Measurements from ENCODE around the gene MAGEA9B. TPM values are rescaled to one million over a fixed set of nuclear protein-coding genes. Genes with fewer than 3 reads are reported as not detected.
"Not testable (repeated sequence)": the region's sequence is repeated elsewhere in the genome, so short reads cannot be mapped to it uniquely, and the experiment has no call there.

MAGEA9B gene
- total and polyA plus RNA-seq, 2 of the 4 experiments (the other 2 are of a cell fraction) = not detected

DNA sequence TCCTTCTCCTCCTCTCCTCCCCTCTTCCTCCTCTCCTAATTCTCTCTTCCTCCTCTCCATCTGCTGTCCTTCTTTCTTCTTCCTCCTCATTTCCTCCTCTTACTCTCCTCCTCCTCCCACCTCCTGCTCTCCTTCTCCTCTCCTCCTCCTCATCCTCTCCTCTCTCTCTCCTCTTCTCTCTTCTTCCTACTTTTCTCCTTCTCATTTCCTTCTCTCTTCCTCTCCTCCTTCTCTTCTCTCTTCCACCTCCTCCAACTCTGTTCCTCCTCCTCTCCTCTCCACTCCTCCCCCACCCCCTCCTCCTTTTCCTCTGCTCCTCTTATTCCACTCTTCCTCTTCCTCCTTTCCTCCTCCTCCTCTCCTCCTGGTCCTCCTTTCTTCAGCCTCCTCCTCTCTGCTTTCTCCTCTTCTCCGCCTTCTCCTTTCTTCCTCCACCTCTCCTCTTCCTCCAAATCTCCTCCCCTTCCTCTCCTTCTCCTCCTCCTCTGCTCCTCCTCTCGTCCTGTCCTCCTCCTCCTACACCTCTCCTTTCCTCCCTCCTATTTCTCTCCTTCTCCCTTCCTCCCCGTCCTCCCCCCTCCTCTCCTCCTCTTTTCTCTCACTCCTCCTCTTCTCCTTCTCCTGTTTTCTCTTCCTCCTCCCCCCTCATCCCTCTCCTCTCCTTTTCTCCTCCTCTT is 52.2 kb downstream of the MAGEA9B start:
- CTCF ChIA-PET; H4K91ac ChIP-seq (ENCODE audit: insufficient read depth, low read depth, low read length); H3K9me3 ChIP-seq (ENCODE audit: control insufficient read depth, insufficient read depth, low read length); H3K4ac ChIP-seq (ENCODE audit: low read depth, low read length); DNase-seq; H3K56ac ChIP-seq (ENCODE audit: extremely low read depth, insufficient read depth, low read length); H2BK5ac ChIP-seq (ENCODE audit: low read depth, low read length, poor library complexity, severe bottlenecking); H3K27me3 ChIP-seq (ENCODE audit: control insufficient read depth, insufficient read depth, low read length); dilution Hi-C loops (cut with HindIII; ENCODE audit: low sequenced_read_pairs, unreplicated experiment); H3K4me1 ChIP-seq (ENCODE audit: control insufficient read depth, insufficient read depth, low read length); H3K9ac ChIP-seq (ENCODE audit: low read depth, low read length); H2AK5ac ChIP-seq (ENCODE audit: low read depth, low read length); H4K5ac ChIP-seq (ENCODE audit: low read depth, low read length); ATAC-seq (ENCODE audit: low read depth); H3K27ac ChIP-seq (ENCODE audit: insufficient read depth, low read length); intact Hi-C loops (cut with micrococcal nuclease); H3K36me3 ChIP-seq (ENCODE audit: control insufficient read depth, insufficient read depth, low read length); H3K9me1 ChIP-seq (ENCODE audit: insufficient read depth, low read length); H2AK9ac ChIP-seq (replicated peaks; ENCODE audit: low read depth, low read length, poor library complexity); H3K18ac ChIP-seq (ENCODE audit: low read depth, low read length); H4K20me1 ChIP-seq (ENCODE audit: insufficient read depth, low read length); H2BK120ac ChIP-seq (ENCODE audit: low read depth, low read length); H4K8ac ChIP-seq (ENCODE audit: low read depth in 2 of 2, low read length in 2 of 2); in situ Hi-C loops (cut with MboI; ENCODE audit: low sequenced_read_pairs); H2AFZ ChIP-seq (replicated peaks; ENCODE audit: low read length, poor library complexity); H3K4me3 ChIP-seq (ENCODE audit: insufficient read depth, low read depth, low read length); H3K79me1 ChIP-seq (ENCODE audit: low read depth in 1 of 2, low read length in 2 of 2); H2BK20ac ChIP-seq (ENCODE audit: low read depth, low read length); BruUV-seq (replicated peaks); H2BK15ac ChIP-seq (ENCODE audit: low read depth, low read length); H3K4me2 ChIP-seq (ENCODE audit: low read depth, low read length); H3K14ac ChIP-seq (replicated peaks; ENCODE audit: low read depth, low read length); H3K23ac ChIP-seq (ENCODE audit: low read depth, low read length); POLR2A ChIA-PET (ENCODE audit: unreplicated experiment): not testable (repeated sequence)
- 47% methylated on average over 3 of the region's 3 CpGs; no CpG with 5 or more reads in 1 of the 2 experiments for WGBS, 2 experiments (ENCODE audit: extremely low coverage in 2 of 2, insufficient read length in 1 of 2)

DNA sequence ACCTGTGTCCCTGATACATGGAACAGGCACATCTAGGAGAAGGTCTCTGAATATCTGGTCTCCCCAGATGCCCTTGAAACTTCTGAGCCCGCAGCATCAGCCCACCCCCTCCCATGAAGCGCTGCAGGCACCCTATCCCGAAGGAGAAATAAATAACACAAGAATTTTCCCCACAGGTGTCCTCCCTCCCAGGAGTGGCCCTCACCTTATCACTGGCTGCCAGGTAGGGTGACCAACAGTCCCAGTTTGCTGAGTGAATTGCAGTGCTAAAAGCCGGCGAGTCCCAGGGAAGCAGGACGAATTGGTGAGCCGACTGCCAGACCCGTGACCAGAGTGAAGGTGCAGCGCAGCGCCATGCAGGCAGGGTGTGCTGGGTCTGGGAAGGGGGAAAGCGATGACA is 53.3 kb downstream of the MAGEA9B start:
- WGBS, 2 experiments (ENCODE audit: extremely low coverage in 2 of 2, insufficient read length in 1 of 2) = no CpG with 5 or more reads among the region's 11 CpGs
- dilution Hi-C loops (cut with HindIII; ENCODE audit: low sequenced_read_pairs, unreplicated experiment); H2AFZ ChIP-seq (replicated peaks; ENCODE audit: low read length, poor library complexity); H3K36me3 ChIP-seq (ENCODE audit: control insufficient read depth, insufficient read depth, low read length); H3K4me1 ChIP-seq (ENCODE audit: control insufficient read depth, insufficient read depth, low read length); H3K4ac ChIP-seq (ENCODE audit: low read depth, low read length); H2AK9ac ChIP-seq (replicated peaks; ENCODE audit: low read depth, low read length, poor library complexity); DNase-seq; H3K4me2 ChIP-seq (ENCODE audit: low read depth, low read length); H2AK5ac ChIP-seq (ENCODE audit: low read depth, low read length); H2BK20ac ChIP-seq (ENCODE audit: low read depth, low read length); BruUV-seq (replicated peaks); H3K79me1 ChIP-seq (ENCODE audit: low read depth in 1 of 2, low read length in 2 of 2); H4K20me1 ChIP-seq (ENCODE audit: insufficient read depth, low read length); H4K91ac ChIP-seq (ENCODE audit: insufficient read depth, low read depth, low read length); H4K5ac ChIP-seq (ENCODE audit: low read depth, low read length); H3K4me3 ChIP-seq (ENCODE audit: insufficient read depth, low read depth, low read length); H2BK5ac ChIP-seq (ENCODE audit: low read depth, low read length, poor library complexity, severe bottlenecking); CTCF ChIA-PET; H2BK15ac ChIP-seq (ENCODE audit: low read depth, low read length); POLR2A ChIA-PET (ENCODE audit: unreplicated experiment); H3K9ac ChIP-seq (ENCODE audit: low read depth, low read length); H3K9me1 ChIP-seq (ENCODE audit: insufficient read depth, low read length); H3K27ac ChIP-seq (ENCODE audit: insufficient read depth, low read length); H3K27me3 ChIP-seq (ENCODE audit: control insufficient read depth, insufficient read depth, low read length); H3K14ac ChIP-seq (replicated peaks; ENCODE audit: low read depth, low read length); H4K8ac ChIP-seq (ENCODE audit: low read depth in 2 of 2, low read length in 2 of 2); ATAC-seq (ENCODE audit: low read depth); intact Hi-C loops (cut with micrococcal nuclease); H3K18ac ChIP-seq (ENCODE audit: low read depth, low read length); H3K23ac ChIP-seq (ENCODE audit: low read depth, low read length); in situ Hi-C loops (cut with MboI; ENCODE audit: low sequenced_read_pairs); H3K9me3 ChIP-seq (ENCODE audit: control insufficient read depth, insufficient read depth, low read length); H2BK120ac ChIP-seq (ENCODE audit: low read depth, low read length); H3K56ac ChIP-seq (ENCODE audit: extremely low read depth, insufficient read depth, low read length): not testable (repeated sequence)
